ENCODE data around the gene RUSC2. TPM values are rescaled to one million over a fixed set of nuclear protein-coding genes. Genes with fewer than 3 reads are reported as not detected.

The RUSC2 gene
- total and polyA plus RNA-seq, 2 donors (not counting 1 experiment from before 2014, with no cell fraction given) = 0.27 to 0.76 TPM

GRCh38 chr9:35470340-35470739 is 19.6 kb upstream of the RUSC2 start:
- CTCF ChIA-PET = no interaction called here
- H2AFZ ChIP-seq (ENCODE audit: insufficient read depth, low read depth, low read length, poor library complexity, severe bottlenecking) = no peak overlapping the region
- no peak for TF ChIP-seq EZH2 (IDR thresholded peaks at IDR 0.05; ENCODE audit: borderline replicate concordance, insufficient read depth, low read depth, low read length, poor library complexity, severe bottlenecking)
- no peak for TF ChIP-seq CTCF (IDR thresholded peaks at IDR 0.05)
- no peaks in the 10 kb centered on the region for H3K4me1 ChIP-seq (ENCODE audit: control insufficient read depth in 2 of 2, insufficient read depth in 2 of 2, low read length in 2 of 2)
- H3K27me3 Mint-ChIP-seq = peaks cover 33% of the 10 kb centered on the region
- H3K9me3 Mint-ChIP-seq (ENCODE audit: insufficient read depth) = no peaks in the 10 kb centered on the region
- no peak overlapping the region for H3K27ac ChIP-seq (ENCODE audit: low read length in 2 of 2)
- H3K79me2 ChIP-seq (ENCODE audit: control insufficient read depth, insufficient read depth, low read length) = no peaks in the 10 kb centered on the region
- DNase-seq = no peak
- H3K4me3 ChIP-seq (ENCODE audit: control extremely low read depth in 1 of 5, extremely low read depth in 1 of 5, insufficient read depth in 1 of 5, low read depth in 2 of 5, low read length in 4 of 5) = no peak overlapping the region
- H3K27ac Mint-ChIP-seq = no peak overlapping the region
- intact Hi-C loops (cut with micrococcal nuclease) = no loop called here
- no peak overlapping the region for H3K4me3 Mint-ChIP-seq
- 67% methylated on average over 1 of the region's 1 CpG for WGBS (ENCODE audit: insufficient coverage)
- H4K20me1 ChIP-seq (ENCODE audit: control insufficient read depth, insufficient read depth, low read length, poor library complexity, severe bottlenecking) = no peaks in the 10 kb centered on the region
- POLR2A ChIA-PET = no interaction called here
- no peaks in the 10 kb centered on the region for H3K9me3 ChIP-seq (ENCODE audit: control extremely low read depth in 1 of 3, control insufficient read depth in 2 of 3, insufficient read depth in 1 of 3, low read length in 2 of 3)
- H3K4me1 Mint-ChIP-seq = no peaks in the 10 kb centered on the region
- no peak overlapping the region for H3K9ac ChIP-seq (ENCODE audit: low read length)
- H3K4me2 ChIP-seq (replicated peaks; ENCODE audit: low read depth, low read length, poor library complexity, severe bottlenecking) = no peak overlapping the region
- ATAC-seq (ENCODE audit: low read depth) = no peak
- no peaks in the 10 kb centered on the region for H3K36me3 ChIP-seq (replicated peaks in 1 of 2; ENCODE audit: control extremely low read depth in 1 of 2, control insufficient read depth in 1 of 2, extremely low read depth in 1 of 2, insufficient read depth in 2 of 2, low read length in 1 of 2)
- peaks cover 0 to 14% (median 0%) of the 10 kb centered on the region in 4 experiments for H3K27me3 ChIP-seq (replicated peaks in 1 of 4; ENCODE audit: control extremely low read depth in 1 of 4, control insufficient read depth in 3 of 4, insufficient read depth in 4 of 4, low read length in 3 of 4)

GRCh38 chr9:35470894-35471293 is 19.0 kb upstream of the RUSC2 start:
- H3K4me2 ChIP-seq (replicated peaks; ENCODE audit: low read depth, low read length, poor library complexity, severe bottlenecking) = no peak overlapping the region
- ChIA-PET POLR2A (no interaction called here), CTCF (no interaction called here)
- no peak overlapping the region for H3K27ac Mint-ChIP-seq
- no peak overlapping the region for H3K9ac ChIP-seq (ENCODE audit: low read length)
- no peaks in the 10 kb centered on the region for H4K20me1 ChIP-seq (ENCODE audit: control insufficient read depth, insufficient read depth, low read length, poor library complexity, severe bottlenecking)
- ATAC-seq (ENCODE audit: low read depth) (no peak), DNase-seq (no peak)
- no peaks in the 10 kb centered on the region for H3K4me1 ChIP-seq (ENCODE audit: control insufficient read depth in 2 of 2, insufficient read depth in 2 of 2, low read length in 2 of 2)
- intact Hi-C loops (cut with micrococcal nuclease) = no loop called here
- H3K27me3 ChIP-seq (replicated peaks in 1 of 4; ENCODE audit: control extremely low read depth in 1 of 4, control insufficient read depth in 3 of 4, insufficient read depth in 4 of 4, low read length in 3 of 4) = peaks cover 0 to 16% (median 0%) of the 10 kb centered on the region in 4 experiments
- peaks cover 34% of the 10 kb centered on the region for H3K27me3 Mint-ChIP-seq
- TF ChIP-seq CTCF (IDR thresholded peaks at IDR 0.05) = no peak
- no peak for TF ChIP-seq EZH2 (IDR thresholded peaks at IDR 0.05; ENCODE audit: borderline replicate concordance, insufficient read depth, low read depth, low read length, poor library complexity, severe bottlenecking)
- no peaks in the 10 kb centered on the region for H3K4me1 Mint-ChIP-seq
- no peaks in the 10 kb centered on the region for H3K9me3 ChIP-seq (ENCODE audit: control extremely low read depth in 1 of 3, control insufficient read depth in 2 of 3, insufficient read depth in 1 of 3, low read length in 2 of 3)
- no peak overlapping the region for H3K4me3 Mint-ChIP-seq
- no peaks in the 10 kb centered on the region for H3K79me2 ChIP-seq (ENCODE audit: control insufficient read depth, insufficient read depth, low read length)
- H3K4me3 ChIP-seq (ENCODE audit: control extremely low read depth in 1 of 5, extremely low read depth in 1 of 5, insufficient read depth in 1 of 5, low read depth in 2 of 5, low read length in 4 of 5) = no peak overlapping the region
- no peak overlapping the region for H3K27ac ChIP-seq (ENCODE audit: low read length in 2 of 2)
- H3K9me3 Mint-ChIP-seq (ENCODE audit: insufficient read depth) = no peaks in the 10 kb centered on the region
- no peak overlapping the region for H2AFZ ChIP-seq (ENCODE audit: insufficient read depth, low read depth, low read length, poor library complexity, severe bottlenecking)
- no peaks in the 10 kb centered on the region for H3K36me3 ChIP-seq (replicated peaks in 1 of 2; ENCODE audit: control extremely low read depth in 1 of 2, control insufficient read depth in 1 of 2, extremely low read depth in 1 of 2, insufficient read depth in 2 of 2, low read length in 1 of 2)
- WGBS (ENCODE audit: insufficient coverage) = 100% methylated on average over 1 of the region's 4 CpGs

All from B cell (primary cell).